Fibroblast of lung (primary cell): ENCODE measurements around the gene ZCCHC17. TPM values are rescaled to one million over a fixed set of nuclear protein-coding genes. Genes with fewer than 3 reads are reported as not detected.

ENCODE experiments used
- DNase-seq, 2 donors: peaks; one replicate each; pipeline versions ENCODE4 v3.0.0 to v3.0.0-alpha.2; 2010; ENCODE audit warnings: low read depth in 2 of 2
- H2AFZ ChIP-seq: 2 replicates; pipeline ENCODE4 v1.5.1; 2012; ENCODE audit warnings: low read length, control low read depth, inconsistent platforms
- H3K27ac ChIP-seq: 2 replicates; pipeline ENCODE4 v1.5.1; 2011; ENCODE audit warnings: low read length, control low read depth; ENCODE audit not compliant: insufficient read depth
- H3K27me3 ChIP-seq: 2 replicates; pipeline ENCODE4 v1.5.1; 2011; ENCODE audit warnings: mild to moderate bottlenecking, low read length; ENCODE audit not compliant: control insufficient read depth, insufficient read depth
- H3K36me3 ChIP-seq: 2 replicates; pipeline ENCODE4 v1.5.1; 2011; ENCODE audit warnings: low read length; ENCODE audit not compliant: control insufficient read depth, insufficient read depth
- H3K4me1 ChIP-seq: 2 replicates; pipeline ENCODE4 v1.5.1; 2011; ENCODE audit warnings: low read length; ENCODE audit not compliant: control insufficient read depth, insufficient read depth; ENCODE audit errors: extremely low read depth
- H3K4me2 ChIP-seq: 2 replicates; pipeline ENCODE4 v1.5.1; 2011; ENCODE audit warnings: low read length, control low read depth; ENCODE audit not compliant: insufficient read depth; ENCODE audit errors: extremely low read depth
- H3K4me3 ChIP-seq, 4 experiments: fragments of 200-600 bp in 1 of 4; sonication (generic) in 1 of 4; replicated peaks in 1 of 4; 2 replicates each; pipeline ENCODE4 v1.5.1; 2011 to 2016; ENCODE audit warnings: low read length in 4 of 4, low read depth in 3 of 4, mild to moderate bottlenecking in 3 of 4, control low read depth in 2 of 4, inconsistent platforms in 1 of 4, mixed read lengths in 1 of 4; ENCODE audit not compliant: insufficient read depth in 1 of 4; ENCODE audit errors: control extremely low read depth in 1 of 4
- H3K79me2 ChIP-seq: 2 replicates; pipeline ENCODE4 v1.5.1; 2012; ENCODE audit warnings: mild to moderate bottlenecking, low read length, inconsistent platforms; ENCODE audit not compliant: control insufficient read depth, insufficient read depth
- H3K9ac ChIP-seq: 2 replicates; pipeline ENCODE4 v1.5.1; 2011; ENCODE audit warnings: mild to moderate bottlenecking, low read length, control low read depth; ENCODE audit not compliant: insufficient read depth
- H3K9me3 ChIP-seq: 2 replicates; pipeline ENCODE4 v1.5.1; 2012; ENCODE audit warnings: low read depth, low read length; ENCODE audit not compliant: control insufficient read depth, insufficient read depth
- H4K20me1 ChIP-seq: 2 replicates; pipeline ENCODE4 v1.5.1; 2011; ENCODE audit warnings: low read length; ENCODE audit not compliant: control insufficient read depth, insufficient read depth; ENCODE audit errors: extremely low read depth
- EZH2 ChIP-seq: IDR thresholded peaks from 2 replicates; pipeline ENCODE4 v1.5.1; 2012; ENCODE audit warnings: low read length, control low read depth, mild to moderate bottlenecking; ENCODE audit errors: missing control alignments
- polyA plus RNA-seq, 2 donors: library from polyadenylated mRNA; depleted of rRNA in 1 of 2; stranded (reverse) in 1 of 2; unstranded in 1 of 2; fragments of >200 nt; gene quantifications; 2 replicates each; pipeline ENCODE4 v1.2.1, GENCODE V29; 2011 to 2012; ENCODE audit warnings: missing spikeins in 1 of 2
- total RNA-seq: library from RNA; depleted of rRNA; stranded (reverse); fragments of >200 nt; gene quantifications from 2 replicates; pipeline ENCODE4 v1.2.1, GENCODE V29; 2014
- TF ChIP-seq, protein P1 (sequence below), 2 donors: IDR thresholded peaks in 1 of 2; conservative IDR thresholded peaks in 1 of 2; 1 replicate in 1 of 2; 2 replicates in 1 of 2; pipeline ENCODE4 v1.5.1; 2011 to 2012; ENCODE audit warnings: low read length in 2 of 2, control low read depth in 1 of 2, inconsistent platforms in 1 of 2, low read depth in 1 of 2, mild to moderate bottlenecking in 1 of 2

The ZCCHC17 gene
- total and polyA plus RNA-seq, 2 donors (not counting 1 experiment from before 2014, with no cell fraction given) = 34.0 to 62.3 TPM

DNA sequence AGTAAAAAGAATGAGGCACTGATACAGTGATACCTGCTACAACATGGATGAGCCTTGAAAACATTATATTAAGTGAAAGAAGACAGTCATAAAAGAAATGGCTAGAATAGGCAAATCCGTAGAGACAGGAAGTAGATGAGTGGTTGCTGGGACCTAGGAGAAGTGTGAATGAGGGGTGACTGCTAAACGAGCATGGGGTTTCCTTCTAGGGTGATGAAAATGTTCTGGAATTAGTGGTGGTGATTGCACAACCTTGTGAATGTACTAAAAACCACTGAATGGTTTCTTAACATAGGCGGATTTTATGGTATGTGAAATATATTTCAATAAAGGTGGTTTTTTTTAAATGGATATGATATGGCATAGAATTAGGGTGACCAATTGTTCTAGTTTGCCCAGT is 103.6 kb downstream of the ZCCHC17 start:
- DNase-seq = peak; percentile 45 to 84
- Histone ChIP-seq H3K4me2 (no peak overlapping the region), H2AFZ (no peak overlapping the region), H3K36me3 (no peaks in the 10 kb centered on the region), H3K4me1 (peaks cover 25% of the 10 kb centered on the region), H3K9me3 (no peaks in the 10 kb centered on the region), H4K20me1 (no peaks in the 10 kb centered on the region), H3K4me3 (no peak overlapping the region), H3K9ac (no peak overlapping the region), H3K27me3 (no peaks in the 10 kb centered on the region), H3K27ac (peak overlapping the region; percentile 29), H3K79me2 (no peaks in the 10 kb centered on the region)
- no peak for TF ChIP-seq EZH2
- TF ChIP-seq, protein P1, sequence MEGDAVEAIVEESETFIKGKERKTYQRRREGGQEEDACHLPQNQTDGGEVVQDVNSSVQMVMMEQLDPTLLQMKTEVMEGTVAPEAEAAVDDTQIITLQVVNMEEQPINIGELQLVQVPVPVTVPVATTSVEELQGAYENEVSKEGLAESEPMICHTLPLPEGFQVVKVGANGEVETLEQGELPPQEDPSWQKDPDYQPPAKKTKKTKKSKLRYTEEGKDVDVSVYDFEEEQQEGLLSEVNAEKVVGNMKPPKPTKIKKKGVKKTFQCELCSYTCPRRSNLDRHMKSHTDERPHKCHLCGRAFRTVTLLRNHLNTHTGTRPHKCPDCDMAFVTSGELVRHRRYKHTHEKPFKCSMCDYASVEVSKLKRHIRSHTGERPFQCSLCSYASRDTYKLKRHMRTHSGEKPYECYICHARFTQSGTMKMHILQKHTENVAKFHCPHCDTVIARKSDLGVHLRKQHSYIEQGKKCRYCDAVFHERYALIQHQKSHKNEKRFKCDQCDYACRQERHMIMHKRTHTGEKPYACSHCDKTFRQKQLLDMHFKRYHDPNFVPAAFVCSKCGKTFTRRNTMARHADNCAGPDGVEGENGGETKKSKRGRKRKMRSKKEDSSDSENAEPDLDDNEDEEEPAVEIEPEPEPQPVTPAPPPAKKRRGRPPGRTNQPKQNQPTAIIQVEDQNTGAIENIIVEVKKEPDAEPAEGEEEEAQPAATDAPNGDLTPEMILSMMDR (conservative IDR thresholded peaks at IDR 0.05 in 1 of 2, IDR thresholded peaks at IDR 0.05 in 1 of 2; ENCODE audit: low read depth in 1 of 2, low read length in 2 of 2) = no peak

DNA sequence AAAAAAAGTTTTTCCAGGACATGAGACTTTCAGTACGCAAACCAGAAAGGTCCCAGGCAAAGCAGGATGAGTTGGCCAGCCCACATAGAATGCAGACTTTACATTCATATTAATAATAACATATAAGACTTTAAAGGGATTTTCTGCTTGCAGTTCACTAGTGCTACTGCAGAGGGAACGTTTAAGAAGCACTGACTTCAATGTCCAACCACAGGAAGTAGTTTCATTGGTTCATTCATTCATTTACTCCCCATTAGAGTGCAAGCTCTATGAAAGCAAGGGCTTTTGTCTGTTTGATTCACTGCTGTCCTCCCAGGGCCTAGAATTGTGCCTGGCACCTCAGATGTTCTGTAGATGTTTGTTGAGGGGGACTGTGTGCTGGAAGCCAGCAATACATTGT is 104.4 kb downstream of the ZCCHC17 start:
- H3K27me3 ChIP-seq = no peaks in the 10 kb centered on the region
- no peaks in the 10 kb centered on the region for H3K9me3 ChIP-seq
- H3K4me1 ChIP-seq = peaks cover 24% of the 10 kb centered on the region
- H3K9ac ChIP-seq = no peak overlapping the region
- no peak overlapping the region for H3K27ac ChIP-seq
- H4K20me1 ChIP-seq = no peaks in the 10 kb centered on the region
- no peaks in the 10 kb centered on the region for H3K36me3 ChIP-seq
- H2AFZ ChIP-seq = no peak overlapping the region
- no peak for TF ChIP-seq EZH2
- TF ChIP-seq, protein P1 (conservative IDR thresholded peaks at IDR 0.05 in 1 of 2, IDR thresholded peaks at IDR 0.05 in 1 of 2; ENCODE audit: low read depth in 1 of 2, low read length in 2 of 2) = peak in 1 of 2 donors; percentile 31
- DNase-seq = no peak
- H3K4me2 ChIP-seq = no peak overlapping the region
- no peaks in the 10 kb centered on the region for H3K79me2 ChIP-seq
- no peak overlapping the region for H3K4me3 ChIP-seq

DNA sequence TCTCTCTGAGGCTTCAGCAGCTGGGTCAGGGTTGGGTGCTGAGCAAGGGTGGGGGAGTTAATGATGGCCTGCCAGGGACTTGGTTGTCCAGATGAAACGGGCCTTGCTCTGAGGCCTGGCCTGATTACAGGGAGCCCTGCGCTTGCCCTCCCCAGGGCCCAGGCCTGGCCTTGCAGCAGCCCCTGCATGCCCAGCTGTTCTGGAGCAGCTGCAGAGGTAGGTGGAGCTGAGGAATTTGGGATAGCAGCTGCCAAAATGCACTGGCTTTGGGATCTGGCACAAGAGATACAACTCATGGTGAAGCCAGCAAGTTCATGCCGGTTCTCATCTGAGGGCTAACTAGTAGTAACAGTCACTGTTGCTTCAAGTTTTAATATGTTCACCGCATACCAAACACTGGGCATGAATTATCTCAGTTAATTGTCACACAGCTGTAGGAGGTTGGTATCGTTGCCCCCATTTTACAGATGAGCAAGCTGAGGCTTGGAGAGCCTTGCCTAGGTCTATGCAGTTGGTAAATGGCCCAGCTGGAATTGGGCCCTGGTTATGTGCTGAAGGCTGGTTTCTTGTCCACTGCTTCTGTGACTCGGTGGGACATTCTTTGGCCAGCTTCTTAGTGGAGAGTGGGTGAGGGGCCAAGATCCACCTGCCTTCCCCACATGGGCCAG is 108.9 kb downstream of the ZCCHC17 start:
- no peak overlapping the region for H3K27ac ChIP-seq
- peaks cover 22% of the 10 kb centered on the region for H3K4me1 ChIP-seq
- no peak overlapping the region for H3K9ac ChIP-seq
- H4K20me1 ChIP-seq = no peaks in the 10 kb centered on the region
- DNase-seq = no peak
- no peaks in the 10 kb centered on the region for H3K36me3 ChIP-seq
- no peaks in the 10 kb centered on the region for H3K79me2 ChIP-seq
- H3K4me2 ChIP-seq = no peak overlapping the region
- TF ChIP-seq EZH2 = no peak
- TF ChIP-seq, protein P1 (conservative IDR thresholded peaks at IDR 0.05 in 1 of 2, IDR thresholded peaks at IDR 0.05 in 1 of 2; ENCODE audit: low read depth in 1 of 2, low read length in 2 of 2) = no peak
- H3K9me3 ChIP-seq = no peaks in the 10 kb centered on the region
- no peak overlapping the region for H3K4me3 ChIP-seq
- no peaks in the 10 kb centered on the region for H3K27me3 ChIP-seq
- H2AFZ ChIP-seq = no peak overlapping the region
